CD4-positive, CD25-positive, alpha-beta regulatory T cell (primary cell): ENCODE data around the gene TMEM229B. TPM values are rescaled to one million over a fixed set of nuclear protein-coding genes. Genes with fewer than 3 reads are reported as not detected.

Source experiments
- ATAC-seq, 2 donors: fragments of 150-1000 bp; cut with Tn5 transposase; one replicate each; pipeline ENCODE4 v1.10.0; 2021; ENCODE audit warnings: low read depth in 2 of 2, moderate number of reproducible peaks in 2 of 2, moderate library complexity in 1 of 2
- DNase-seq, 3 donors: peaks; one replicate each; pipeline versions ENCODE4 v3.0.0 to v3.0.0-alpha.2; 2012 to 2022; ENCODE audit warnings: mixed read lengths in 1 of 3
- H3K27ac ChIP-seq: one replicate; pipeline ENCODE4 v1.7.0; 2013; ENCODE audit warnings: mild to moderate bottlenecking, low read length; ENCODE audit not compliant: insufficient read depth, poor library complexity, severe bottlenecking
- H3K27me3 ChIP-seq: one replicate; pipeline ENCODE4 v1.7.0; 2013; ENCODE audit warnings: low read length; ENCODE audit not compliant: control insufficient read depth, insufficient read depth
- H3K36me3 ChIP-seq: one replicate; pipeline ENCODE4 v1.7.0; 2013; ENCODE audit warnings: mild to moderate bottlenecking, low read length, moderate library complexity; ENCODE audit not compliant: control insufficient read depth, insufficient read depth
- H3K4me1 ChIP-seq: 2 replicates; pipeline ENCODE4 v1.7.0; 2013; ENCODE audit warnings: mild to moderate bottlenecking, low read length; ENCODE audit not compliant: insufficient read depth, control insufficient read depth, poor library complexity, severe bottlenecking
- H3K4me3 ChIP-seq: one replicate; pipeline ENCODE4 v1.7.0; 2013; ENCODE audit warnings: low read depth, mild to moderate bottlenecking, low read length, moderate library complexity
- H3K9me3 ChIP-seq, 2 experiments: 1 replicate in 1 of 2; 2 replicates in 1 of 2; pipeline ENCODE4 v1.7.0; 2013; ENCODE audit warnings: low read length in 2 of 2, mild to moderate bottlenecking in 1 of 2, moderate library complexity in 1 of 2; ENCODE audit not compliant: control insufficient read depth in 2 of 2
- H3K27ac Mint-ChIP-seq, 3 donors: one replicate each; pipeline ENCODE4 v1.8.0; 2020 to 2022; ENCODE audit warnings: mild to moderate bottlenecking in 3 of 3, mixed read lengths in 3 of 3, moderate library complexity in 2 of 3
- H3K27me3 Mint-ChIP-seq: one replicate; pipeline ENCODE4 v1.8.0; 2022; ENCODE audit warnings: mild to moderate bottlenecking, mixed read lengths
- H3K36me3 Mint-ChIP-seq: one replicate; pipeline ENCODE4 v1.8.0; 2020; ENCODE audit warnings: mixed read lengths
- H3K4me1 Mint-ChIP-seq, 4 donors: one replicate each; pipeline ENCODE4 v1.8.0; 2020 to 2022; ENCODE audit warnings: mixed read lengths in 4 of 4, mild to moderate bottlenecking in 1 of 4
- H3K4me3 Mint-ChIP-seq, 4 donors: one replicate each; pipeline ENCODE4 v1.8.0; 2020 to 2022; ENCODE audit warnings: mild to moderate bottlenecking in 4 of 4, mixed read lengths in 4 of 4, moderate library complexity in 3 of 4
- H3K9me3 Mint-ChIP-seq, 7 donors: one replicate each; pipeline ENCODE4 v1.8.0; 2020 to 2022; ENCODE audit warnings: mixed read lengths in 7 of 7, mild to moderate bottlenecking in 3 of 7, moderate library complexity in 2 of 7
- polyA plus RNA-seq, 4 donors: library from polyadenylated mRNA; unstranded; fragments of 300-500 nt; fragmentation: Illumina TruSeq; gene quantifications; one replicate each; pipeline ENCODE4 v1.2.3, GENCODE V29; 2021
- total RNA-seq: library from RNA; stranded (reverse); gene quantifications from one replicate; pipeline ENCODE4 v1.2.3, GENCODE V29; 2022

The TMEM229B gene
- total and polyA plus RNA-seq, 5 donors from 2014 or later = 8.2 to 21.6 (median 14.9) TPM

GRCh38 chr14:67449096-67449495 is 39.4 kb downstream of the TMEM229B start:
- Mint-ChIP-seq H3K9me3 (peaks cover 0 to 6% (median 0%) of the 10 kb centered on the region in 7 donors), H3K4me1 (no peaks in the 10 kb centered on the region), H3K27me3 (peaks cover 24% of the 10 kb centered on the region), H3K27ac (no peak overlapping the region), H3K4me3 (no peak overlapping the region), H3K36me3 (no peaks in the 10 kb centered on the region)
- ATAC-seq (no peak), DNase-seq (no peak)
- no peak overlapping the region for H3K4me3 ChIP-seq
- no peaks in the 10 kb centered on the region for H3K4me1 ChIP-seq
- no peaks in the 10 kb centered on the region for H3K9me3 ChIP-seq
- H3K36me3 ChIP-seq = no peaks in the 10 kb centered on the region
- H3K27me3 ChIP-seq = no peaks in the 10 kb centered on the region
- H3K27ac ChIP-seq = no peak overlapping the region

- H3K9me3 ChIP-seq = no peaks in the 10 kb centered on the region
- Mint-ChIP-seq H3K27me3 (peaks cover 19% of the 10 kb centered on the region), H3K4me3 (no peak overlapping the region), H3K27ac (no peak overlapping the region), H3K4me1 (no peaks in the 10 kb centered on the region), H3K36me3 (no peaks in the 10 kb centered on the region), H3K9me3 (peaks cover 0 to 6% (median 0%) of the 10 kb centered on the region in 7 donors)
- no peaks in the 10 kb centered on the region for H3K4me1 ChIP-seq
- no peak overlapping the region for H3K4me3 ChIP-seq
- ATAC-seq (no peak), DNase-seq (no peak)
- no peak overlapping the region for H3K27ac ChIP-seq
- H3K27me3 ChIP-seq = peaks cover 3% of the 10 kb centered on the region
- no peaks in the 10 kb centered on the region for H3K36me3 ChIP-seq
Measured at GRCh38 chr14:67447033-67447381, 41.5 kb downstream of the TMEM229B start.

GRCh38 chr14:67446371-67447032 is 42.0 kb downstream of the TMEM229B start:
- H3K9me3 Mint-ChIP-seq = peaks cover 0 to 6% (median 0%) of the 10 kb centered on the region in 7 donors
- Histone ChIP-seq H3K4me3 (no peak overlapping the region), H3K27ac (no peak overlapping the region), H3K4me1 (no peaks in the 10 kb centered on the region), H3K27me3 (peaks cover 3% of the 10 kb centered on the region), H3K9me3 (no peaks in the 10 kb centered on the region), H3K36me3 (no peaks in the 10 kb centered on the region)
- H3K27me3 Mint-ChIP-seq = peaks cover 19% of the 10 kb centered on the region
- ATAC-seq (no peak), DNase-seq (no peak)
- no peak overlapping the region for H3K4me3 Mint-ChIP-seq
- H3K36me3 Mint-ChIP-seq = no peaks in the 10 kb centered on the region
- H3K27ac Mint-ChIP-seq = no peak overlapping the region
- no peaks in the 10 kb centered on the region for H3K4me1 Mint-ChIP-seq

- Mint-ChIP-seq H3K36me3 (no peaks in the 10 kb centered on the region), H3K4me1 (no peaks in the 10 kb centered on the region), H3K4me3 (no peak overlapping the region), H3K9me3 (peaks cover 0 to 2% (median 0%) of the 10 kb centered on the region in 7 donors), H3K27me3 (peaks cover 25% of the 10 kb centered on the region), H3K27ac (no peak overlapping the region)
- Histone ChIP-seq H3K27me3 (peaks cover 3% of the 10 kb centered on the region), H3K27ac (no peak overlapping the region), H3K4me3 (no peak overlapping the region), H3K36me3 (no peaks in the 10 kb centered on the region), H3K9me3 (no peaks in the 10 kb centered on the region), H3K4me1 (no peaks in the 10 kb centered on the region)
- ATAC-seq (no peak), DNase-seq (no peak)
Measured at GRCh38 chr14:67444395-67444794, 44.1 kb downstream of the TMEM229B start.

- Histone ChIP-seq H3K4me3 (no peak overlapping the region), H3K9me3 (no peaks in the 10 kb centered on the region), H3K4me1 (no peaks in the 10 kb centered on the region), H3K27ac (no peak overlapping the region), H3K27me3 (peaks cover 3% of the 10 kb centered on the region), H3K36me3 (no peaks in the 10 kb centered on the region)
- ATAC-seq (no peak), DNase-seq (no peak)
- Mint-ChIP-seq H3K9me3 (peaks cover 0 to 2% (median 0%) of the 10 kb centered on the region in 7 donors), H3K27me3 (peaks cover 28% of the 10 kb centered on the region), H3K4me1 (no peaks in the 10 kb centered on the region), H3K4me3 (no peak overlapping the region), H3K36me3 (no peaks in the 10 kb centered on the region), H3K27ac (no peak overlapping the region)
Measured at GRCh38 chr14:67442139-67442906, 46.2 kb downstream of the TMEM229B start.

GRCh38 chr14:67441672-67442071 is 46.8 kb downstream of the TMEM229B start:
- no peak for DNase-seq
- no peak for ATAC-seq
- H3K36me3 ChIP-seq = no peaks in the 10 kb centered on the region
- Mint-ChIP-seq H3K9me3 (peaks cover 0 to 2% (median 0%) of the 10 kb centered on the region in 7 donors), H3K4me3 (no peak overlapping the region), H3K36me3 (no peaks in the 10 kb centered on the region), H3K27ac (no peak overlapping the region), H3K27me3 (peaks cover 26% of the 10 kb centered on the region), H3K4me1 (no peaks in the 10 kb centered on the region)
- no peaks in the 10 kb centered on the region for H3K4me1 ChIP-seq
- peaks cover 3% of the 10 kb centered on the region for H3K27me3 ChIP-seq
- no peaks in the 10 kb centered on the region for H3K9me3 ChIP-seq
- no peak overlapping the region for H3K4me3 ChIP-seq
- no peak overlapping the region for H3K27ac ChIP-seq

GRCh38 chr14:67441256-67441655 is 47.3 kb downstream of the TMEM229B start:
- H3K4me3 Mint-ChIP-seq = no peak overlapping the region
- no peak overlapping the region for H3K27ac ChIP-seq
- DNase-seq (no peak), ATAC-seq (no peak)
- H3K9me3 Mint-ChIP-seq = peaks cover 0 to 2% (median 0%) of the 10 kb centered on the region in 7 donors
- no peaks in the 10 kb centered on the region for H3K4me1 ChIP-seq
- no peak overlapping the region for H3K4me3 ChIP-seq
- no peaks in the 10 kb centered on the region for H3K36me3 ChIP-seq
- no peaks in the 10 kb centered on the region for H3K36me3 Mint-ChIP-seq
- H3K27ac Mint-ChIP-seq = no peak overlapping the region
- no peaks in the 10 kb centered on the region for H3K9me3 ChIP-seq
- H3K27me3 ChIP-seq = peaks cover 3% of the 10 kb centered on the region
- H3K27me3 Mint-ChIP-seq = peaks cover 25% of the 10 kb centered on the region
- no peaks in the 10 kb centered on the region for H3K4me1 Mint-ChIP-seq

- Histone ChIP-seq H3K4me1 (no peaks in the 10 kb centered on the region), H3K9me3 (no peaks in the 10 kb centered on the region), H3K27ac (no peak overlapping the region), H3K36me3 (no peaks in the 10 kb centered on the region), H3K27me3 (peaks cover 3% of the 10 kb centered on the region), H3K4me3 (no peak overlapping the region)
- Mint-ChIP-seq H3K36me3 (no peaks in the 10 kb centered on the region), H3K4me3 (no peak overlapping the region), H3K27ac (no peak overlapping the region), H3K4me1 (no peaks in the 10 kb centered on the region), H3K27me3 (peaks cover 18% of the 10 kb centered on the region), H3K9me3 (peaks cover 0 to 2% (median 0%) of the 10 kb centered on the region in 7 donors)
- DNase-seq = no peak
- ATAC-seq = no peak
Measured at GRCh38 chr14:67440513-67440912, 48.0 kb downstream of the TMEM229B start.
